Natural killer cell (primary cell): ENCODE data around the gene BMP10. TPM values are rescaled to one million over a fixed set of nuclear protein-coding genes. Genes with fewer than 3 reads are reported as not detected.

Experiments used
- ATAC-seq, 3 donors: fragments of 150-1000 bp in 2 of 3; fragments of 200-7000 bp in 1 of 3; cut with Tn5 transposase; 1 replicate in 1 of 3; 2 replicates in 2 of 3; pipeline ENCODE4 v1.10.0; 2021; ENCODE audit warnings: mild to moderate bottlenecking in 2 of 3, moderate library complexity in 2 of 3
- DNase-seq, 2 donors: peaks; one replicate each; pipeline versions ENCODE4 v3.0.0 to v3.0.0-alpha.2; 2013 to 2021; ENCODE audit warnings: mixed read lengths in 1 of 2
- H3K27ac ChIP-seq: one replicate; pipeline ENCODE4 v1.5.1; 2013; ENCODE audit warnings: mild to moderate bottlenecking, low read length
- H3K27me3 ChIP-seq: one replicate; pipeline ENCODE4 v1.6.1; 2013; ENCODE audit warnings: low read length; ENCODE audit not compliant: control insufficient read depth, insufficient read depth
- H3K36me3 ChIP-seq: one replicate; pipeline ENCODE4 v1.6.1; 2013; ENCODE audit warnings: low read length; ENCODE audit not compliant: control insufficient read depth, insufficient read depth
- H3K4me1 ChIP-seq: one replicate; pipeline ENCODE4 v1.6.1; 2013; ENCODE audit warnings: low read length; ENCODE audit not compliant: control insufficient read depth, insufficient read depth
- H3K4me3 ChIP-seq: one replicate; pipeline ENCODE4 v1.5.1; 2013; ENCODE audit warnings: low read length
- H3K9me3 ChIP-seq: one replicate; pipeline ENCODE4 v1.6.1; 2013; ENCODE audit warnings: low read length; ENCODE audit not compliant: control insufficient read depth, insufficient read depth
- H3K27ac Mint-ChIP-seq, 2 donors: one replicate each; pipeline ENCODE4 v1.8.0; 2022; ENCODE audit warnings: mild to moderate bottlenecking in 2 of 2, mixed read lengths in 2 of 2, moderate library complexity in 1 of 2
- H3K27me3 Mint-ChIP-seq, 2 donors: one replicate each; pipeline ENCODE4 v1.8.0; 2022; ENCODE audit warnings: low read depth in 2 of 2, mixed read lengths in 2 of 2
- H3K36me3 Mint-ChIP-seq: one replicate; pipeline ENCODE4 v1.8.0; 2022; ENCODE audit warnings: mixed read lengths
- H3K4me1 Mint-ChIP-seq, 2 donors: one replicate each; pipeline ENCODE4 v1.8.0; 2022; ENCODE audit warnings: mixed read lengths in 2 of 2
- H3K4me3 Mint-ChIP-seq: one replicate; pipeline ENCODE4 v1.8.0; 2022; ENCODE audit warnings: mild to moderate bottlenecking, moderate library complexity, mixed read lengths
- H3K9me3 Mint-ChIP-seq, 2 donors: one replicate each; pipeline ENCODE4 v1.8.0; 2022; ENCODE audit warnings: mixed read lengths in 2 of 2
- CTCF ChIP-seq: fragments of 200-600 bp; IDR thresholded peaks from one replicate; pipeline ENCODE4 v1.8.0; 2022; ENCODE audit warnings: antibody characterized with exemption
- WGBS: methylation state at CpG from one replicate; pipeline ENCODE4 v1.1.7; 2013; ENCODE audit warnings: missing lambda C conversion rate; ENCODE audit not compliant: insufficient coverage; 5-methylcytosine and 5-hydroxymethylcytosine counted together
- intact Hi-C: fragments of 100-400 bp; cut with micrococcal nuclease; formaldehyde crosslinking; loops from one replicate; pipeline ENCODE4 v1.14.2; 2022
- total RNA-seq, 4 donors: library from RNA; stranded (reverse); fragments of 120-200 nt in 1 of 4; gene quantifications; one replicate each; pipeline versions ENCODE4 v1.2.3 to v1.2.4, GENCODE V29; 2013 to 2022

Gene BMP10
- total RNA-seq, 3 donors from 2014 or later (not counting 1 experiment from before 2014, with no cell fraction given): not detected

GRCh38 chr2:68913359-68913758, 42.2 kb upstream of the BMP10 start:
- Histone ChIP-seq H3K9me3 (no peaks in the 10 kb centered on the region), H3K4me3 (no peak overlapping the region), H3K27me3 (no peaks in the 10 kb centered on the region), H3K36me3 (no peaks in the 10 kb centered on the region), H3K27ac (no peak overlapping the region), H3K4me1 (peaks cover 34% of the 10 kb centered on the region)
- H3K36me3 Mint-ChIP-seq: no peaks in the 10 kb centered on the region
- H3K9me3 Mint-ChIP-seq: no peaks in the 10 kb centered on the region
- intact Hi-C loops: loop anchor here (10.0 kb wide), 1 partner anchor 309 kb away; no protein-coding TSS in a partner anchor
- H3K4me3 Mint-ChIP-seq: no peak overlapping the region
- no CpG with 5 or more reads among the region's 3 CpGs for WGBS
- DNase-seq (no peak), ATAC-seq (no peak)
- H3K27ac Mint-ChIP-seq: no peak overlapping the region
- no peak for TF ChIP-seq CTCF
- peaks cover 15% of the 10 kb centered on the region in 2 donors for H3K4me1 Mint-ChIP-seq
- H3K27me3 Mint-ChIP-seq: no peaks in the 10 kb centered on the region

- no peak overlapping the region for H3K27ac Mint-ChIP-seq
- Histone ChIP-seq H3K27me3 (no peaks in the 10 kb centered on the region), H3K4me1 (peaks cover 40% of the 10 kb centered on the region), H3K4me3 (no peak overlapping the region), H3K9me3 (no peaks in the 10 kb centered on the region), H3K36me3 (no peaks in the 10 kb centered on the region), H3K27ac (no peak overlapping the region)
- peaks cover 21% of the 10 kb centered on the region in 2 donors for H3K4me1 Mint-ChIP-seq
- no peak for TF ChIP-seq CTCF
- H3K27me3 Mint-ChIP-seq: no peaks in the 10 kb centered on the region
- no peaks in the 10 kb centered on the region for H3K36me3 Mint-ChIP-seq
- DNase-seq (peak; percentile 31 to 66), ATAC-seq (peak in 1 of 3 donors; percentile 59)
- no peak overlapping the region for H3K4me3 Mint-ChIP-seq
- H3K9me3 Mint-ChIP-seq: no peaks in the 10 kb centered on the region
- intact Hi-C loops: loop anchor here (10.0 kb wide), 1 partner anchor 308 kb away; no protein-coding TSS in a partner anchor
- 2% methylated on average over 2 of the region's 2 CpGs for WGBS
These were observed 41.5 kb upstream of the BMP10 start for GRCh38 chr2:68912732-68913131.

GRCh38 chr2:68912111-68912510, 40.9 kb upstream of the BMP10 start:
- Histone ChIP-seq H3K27ac (no peak overlapping the region), H3K4me1 (peaks cover 43% of the 10 kb centered on the region), H3K27me3 (no peaks in the 10 kb centered on the region), H3K4me3 (no peak overlapping the region), H3K9me3 (no peaks in the 10 kb centered on the region), H3K36me3 (no peaks in the 10 kb centered on the region)
- WGBS: 93% methylated on average over 3 of the region's 3 CpGs
- no peak for ATAC-seq
- DNase-seq: no peak
- H3K36me3 Mint-ChIP-seq: no peaks in the 10 kb centered on the region
- intact Hi-C loops: loop anchor here (10.0 kb wide), 1 partner anchor 307 kb away; no protein-coding TSS in a partner anchor
- no peaks in the 10 kb centered on the region for H3K9me3 Mint-ChIP-seq
- H3K4me3 Mint-ChIP-seq: no peak overlapping the region
- no peak overlapping the region for H3K27ac Mint-ChIP-seq
- no peaks in the 10 kb centered on the region for H3K27me3 Mint-ChIP-seq
- TF ChIP-seq CTCF: no peak
- peaks cover 25% of the 10 kb centered on the region in 2 donors for H3K4me1 Mint-ChIP-seq

GRCh38 chr2:68911709-68912108, 40.5 kb upstream of the BMP10 start:
- ATAC-seq: no peak

More at GRCh38 chr2:68911709-68912108, 40.5 kb upstream of the BMP10 start:
- TF ChIP-seq CTCF: no peak
- Mint-ChIP-seq H3K27me3 (no peaks in the 10 kb centered on the region), H3K9me3 (no peaks in the 10 kb centered on the region), H3K27ac (no peak overlapping the region), H3K4me1 (peaks cover 25% of the 10 kb centered on the region in 2 donors), H3K4me3 (no peak overlapping the region), H3K36me3 (no peaks in the 10 kb centered on the region)
- no peak for DNase-seq
- Histone ChIP-seq H3K9me3 (no peaks in the 10 kb centered on the region), H3K36me3 (no peaks in the 10 kb centered on the region), H3K4me1 (peaks cover 43% of the 10 kb centered on the region), H3K27me3 (no peaks in the 10 kb centered on the region), H3K4me3 (no peak overlapping the region), H3K27ac (no peak overlapping the region)
- 88% methylated on average over 1 of the region's 1 CpG for WGBS
- intact Hi-C loops: loop anchor here (10.0 kb wide), 1 partner anchor 307 kb away; no protein-coding TSS in a partner anchor
